ENCODE measurements around the gene HOXB7.

Gene HOXB7

GRCh38 chr17:48567646-48568354 lies 43.0 kb downstream of the HOXB7 start:
- no peak for DNase-seq
- H3K9me3 ChIP-seq = no peaks in the 10 kb centered on the region
- no peaks in the 10 kb centered on the region for H3K36me3 ChIP-seq
- intact Hi-C loops (cut with DNase I; ENCODE audit: low total_unique reads) = no loop called here
- H3K27ac ChIP-seq = no peak overlapping the region
- TF ChIP-seq CTCF (IDR thresholded peaks at IDR 0.05) = no peak
- H3K4me1 ChIP-seq = peaks cover 0 to 31% (median 16%) of the 10 kb centered on the region in 4 donors
- H3K27me3 ChIP-seq = peaks cover 0 to 11% of the 10 kb centered on the region in 2 donors
- no peak overlapping the region for H3K4me3 ChIP-seq

GRCh38 chr17:48567209-48567608 lies 43.6 kb downstream of the HOXB7 start:
- Histone ChIP-seq H3K4me3 (no peak overlapping the region), H3K9me3 (no peaks in the 10 kb centered on the region), H3K27ac (no peak overlapping the region), H3K36me3 (no peaks in the 10 kb centered on the region), H3K4me1 (peaks cover 0 to 31% (median 16%) of the 10 kb centered on the region in 4 donors), H3K27me3 (peaks cover 0 to 11% of the 10 kb centered on the region in 2 donors)
- intact Hi-C loops (cut with DNase I; ENCODE audit: low total_unique reads) = no loop called here
- no peak for TF ChIP-seq CTCF (IDR thresholded peaks at IDR 0.05)
- DNase-seq = no peak

- DNase-seq = no peak
- Histone ChIP-seq H3K36me3 (no peaks in the 10 kb centered on the region), H3K4me3 (no peak overlapping the region), H3K27me3 (peaks cover 0 to 11% of the 10 kb centered on the region in 2 donors), H3K4me1 (peaks cover 0 to 31% (median 16%) of the 10 kb centered on the region in 4 donors), H3K9me3 (no peaks in the 10 kb centered on the region), H3K27ac (no peak overlapping the region)
- intact Hi-C loops (cut with DNase I; ENCODE audit: low total_unique reads) = no loop called here
- TF ChIP-seq CTCF (IDR thresholded peaks at IDR 0.05) = no peak
Measured at GRCh38 chr17:48566717-48567116, 44.1 kb downstream of the HOXB7 start.

- H3K4me1 ChIP-seq = peaks cover 0 to 25% (median 16%) of the 10 kb centered on the region in 4 donors
- no peak for DNase-seq
- intact Hi-C loops (cut with DNase I; ENCODE audit: low total_unique reads) = no loop called here
- no peak for TF ChIP-seq CTCF (IDR thresholded peaks at IDR 0.05)
- H3K27ac ChIP-seq = no peak overlapping the region
- H3K27me3 ChIP-seq = peaks cover 0 to 11% of the 10 kb centered on the region in 2 donors
- no peaks in the 10 kb centered on the region for H3K36me3 ChIP-seq
- no peaks in the 10 kb centered on the region for H3K9me3 ChIP-seq
- H3K4me3 ChIP-seq = no peak overlapping the region
Measured at GRCh38 chr17:48565925-48566710, 44.7 kb downstream of the HOXB7 start.

- peaks cover 0 to 22% (median 14%) of the 10 kb centered on the region in 4 donors for H3K4me1 ChIP-seq
- intact Hi-C loops (cut with DNase I; ENCODE audit: low total_unique reads) = no loop called here
Measured at GRCh38 chr17:48565022-48565554, 45.7 kb downstream of the HOXB7 start.

More at GRCh38 chr17:48565022-48565554, 45.7 kb downstream of the HOXB7 start:
- Histone ChIP-seq H3K27ac (peak overlapping the region in 1 of 2 donors; percentile 53), H3K36me3 (no peaks in the 10 kb centered on the region), H3K9me3 (no peaks in the 10 kb centered on the region), H3K27me3 (peaks cover 0 to 11% of the 10 kb centered on the region in 2 donors), H3K4me3 (peak overlapping the region in 1 of 2 donors; percentile 62)
- no peak for DNase-seq
- no peak for TF ChIP-seq CTCF (IDR thresholded peaks at IDR 0.05)
